ENCODE results near the gene EEA1. TPM values are rescaled to one million over a fixed set of nuclear protein-coding genes. Genes with fewer than 3 reads are reported as not detected.

Gene EEA1
- total and polyA plus RNA-seq, 2 of the 8 experiments (the other 6 are each of a cell fraction or from before 2014, with no cell fraction given) = 1.0 to 18.8 TPM

- no peak overlapping the region for H3K4me3 ChIP-seq (ENCODE audit: extremely low read depth in 1 of 4, insufficient read depth in 2 of 4, low read depth in 3 of 4, low read length in 4 of 4)
- no peaks in the 10 kb centered on the region for H3K9me3 ChIP-seq (ENCODE audit: insufficient read depth in 2 of 2, low read depth in 1 of 2, low read length in 1 of 2)
- no peak overlapping the region for H2BK20ac ChIP-seq (ENCODE audit: low read length)
- no peak overlapping the region for H2BK12ac ChIP-seq (ENCODE audit: low read depth, low read length)
- no peak overlapping the region for H3K4ac ChIP-seq (replicated peaks; ENCODE audit: insufficient read length, low read depth, low read length)
- no peak overlapping the region for H3K18ac ChIP-seq (ENCODE audit: extremely low read depth, low read length)
- H3K23ac ChIP-seq (ENCODE audit: insufficient read length) = no peak overlapping the region
- DNase-seq (ENCODE audit: low read depth in 1 of 2, low spot score in 2 of 2) = no peak
- H4K8ac ChIP-seq (ENCODE audit: extremely low read depth, insufficient read depth, low read length) = no peak overlapping the region
- H4K20me1 ChIP-seq (replicated peaks in 1 of 2; ENCODE audit: control insufficient read depth in 1 of 2, insufficient read depth in 2 of 2, low read length in 2 of 2) = no peaks in the 10 kb centered on the region
- no peaks in the 10 kb centered on the region for H3K79me1 ChIP-seq (ENCODE audit: low read depth, low read length)
- no peak overlapping the region for H3K14ac ChIP-seq (ENCODE audit: insufficient read length)
- WGBS, 2 experiments (ENCODE audit: extremely low coverage in 1 of 2, insufficient coverage in 1 of 2, insufficient read length in 1 of 2, insufficient replicate concordance in 2 of 2, low coverage in 1 of 2, low lambda C conversion rate in 2 of 2, missing lambda C conversion rate in 1 of 2) = 97% methylated on average over 8 of the region's 8 CpGs; no CpG with 5 or more reads in 1 of the 2 experiments
- H2BK15ac ChIP-seq (ENCODE audit: low read length) = no peak overlapping the region
- H3K56ac ChIP-seq (replicated peaks; ENCODE audit: insufficient read length, low read depth, low read length) = no peak overlapping the region
- H3K4me2 ChIP-seq (ENCODE audit: insufficient read depth in 1 of 2, low read depth in 2 of 2, low read length in 2 of 2) = no peak overlapping the region
- no peak overlapping the region for H2AK5ac ChIP-seq (ENCODE audit: low read depth, low read length)
- POLR2A ChIA-PET (ENCODE audit: partially characterized antibody) = no interaction called here
- H3K27me3 ChIP-seq (replicated peaks in 1 of 4; ENCODE audit: control insufficient read depth in 3 of 4, extremely low read depth in 1 of 4, insufficient read depth in 3 of 4, low read length in 3 of 4) = no peaks in the 10 kb centered on the region
- no peak overlapping the region for H3K9ac ChIP-seq (replicated peaks in 1 of 4; ENCODE audit: extremely low read depth in 1 of 4, low read depth in 3 of 4, low read length in 3 of 4)
- no peak overlapping the region for H4K91ac ChIP-seq (replicated peaks; ENCODE audit: insufficient read length, low read length)
- H3K36me3 ChIP-seq (ENCODE audit: control insufficient read depth in 2 of 4, insufficient read depth in 4 of 4, low read length in 3 of 4) = no peaks in the 10 kb centered on the region; a peak in 1 of 8 replicates
- H3K4me1 ChIP-seq (replicated peaks in 1 of 4; ENCODE audit: control insufficient read depth in 3 of 4, insufficient read depth in 4 of 4, low read length in 3 of 4) = no peaks in the 10 kb centered on the region
- TF ChIP-seq NANOG (IDR thresholded peaks at IDR 0.05; ENCODE audit: insufficient read depth, low read depth, low read length, poor library complexity, severe bottlenecking) = no peak
- TF ChIP-seq SAP30 (IDR thresholded peaks at IDR 0.05; ENCODE audit: insufficient read depth, insufficient replicate concordance, low read length) = no peak
- no peak for TF ChIP-seq HDAC2 (IDR thresholded peaks at IDR 0.05; ENCODE audit: borderline replicate concordance in 1 of 2, low read depth in 2 of 2, low read length in 2 of 2)
- no peak for TF ChIP-seq TAF7 (optimal IDR thresholded peaks at IDR 0.05; ENCODE audit: borderline replicate concordance, low read depth, low read length)
- no peak for TF ChIP-seq RFX5 (IDR thresholded peaks at IDR 0.05; ENCODE audit: borderline replicate concordance, low read depth, low read length)
- TF ChIP-seq SRF (IDR thresholded peaks at IDR 0.05; ENCODE audit: low read depth, low read length) = no peak
- no peak for FAIRE-seq
- no peak overlapping the region for H3K27ac ChIP-seq (ENCODE audit: low read depth, low read length)
- H2BK120ac ChIP-seq (replicated peaks; ENCODE audit: low read depth, low read length) = no peak overlapping the region
- no peaks in the 10 kb centered on the region for H3K79me2 ChIP-seq (ENCODE audit: control insufficient read depth in 1 of 2, insufficient read depth in 2 of 2, low read length in 2 of 2)
- H3K23me2 ChIP-seq (ENCODE audit: low read depth, low read length) = no peaks in the 10 kb centered on the region
- 0 out of 2 replicates have a peak overlapping the region, but pooled peaks have one; percentile 2 for H2BK5ac ChIP-seq (ENCODE audit: low read depth, low read length)
- no peak overlapping the region for H2AFZ ChIP-seq (ENCODE audit: low read length)
- no peak overlapping the region for H4K5ac ChIP-seq (ENCODE audit: insufficient read length, low read depth, low read length)
- CTCF ChIA-PET (ENCODE audit: partially characterized antibody) = interaction anchor here (1.0 kb wide), 2 partner anchors 15 to 30 kb away, joined by 3 read pairs; no protein-coding TSS in a partner anchor
Observed at GRCh38 chr12:92857818-92858217, 71.3 kb downstream of the EEA1 start.

Data from H1 (cell line).